HG03135 (cell line): ENCODE data around the gene HM13.
"Not testable (repeated sequence)": the region's sequence is repeated elsewhere in the genome, so short reads cannot be mapped to it uniquely, and the experiment has no call there.

ENCODE experiments used
- ATAC-seq: cut with Tn5 transposase; IDR thresholded peaks from one replicate; pipeline ENCODE4 v1.9.1; 2021; ENCODE audit warnings: mild to moderate bottlenecking, moderate library complexity; ENCODE audit not compliant: unreplicated experiment

HM13 gene

DNA sequence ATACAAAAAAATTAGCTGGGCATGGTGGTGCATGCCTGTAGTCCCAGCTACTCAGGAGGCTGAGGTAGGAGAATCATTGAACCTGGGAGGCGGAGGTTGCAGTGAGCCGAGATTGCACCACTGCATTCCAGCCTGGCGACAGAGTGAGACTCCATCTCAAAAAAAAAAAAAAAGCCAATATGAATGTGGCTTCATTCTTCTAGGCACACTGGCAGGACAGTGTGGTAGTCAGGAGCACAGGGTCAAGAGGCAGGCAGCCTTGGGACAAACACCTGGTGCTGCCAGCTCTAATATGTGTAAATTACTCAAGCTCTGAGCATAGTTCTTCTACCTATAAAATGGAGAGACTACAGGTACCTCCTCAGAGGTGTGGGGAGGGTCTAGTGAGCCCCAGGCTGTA is 25.4 kb downstream of the HM13 start:
- not testable (repeated sequence) for ATAC-seq

- ATAC-seq: no peak
These were observed 26.2 kb downstream of the HM13 start for GRCh38 chr20:31540406-31540805.

DNA sequence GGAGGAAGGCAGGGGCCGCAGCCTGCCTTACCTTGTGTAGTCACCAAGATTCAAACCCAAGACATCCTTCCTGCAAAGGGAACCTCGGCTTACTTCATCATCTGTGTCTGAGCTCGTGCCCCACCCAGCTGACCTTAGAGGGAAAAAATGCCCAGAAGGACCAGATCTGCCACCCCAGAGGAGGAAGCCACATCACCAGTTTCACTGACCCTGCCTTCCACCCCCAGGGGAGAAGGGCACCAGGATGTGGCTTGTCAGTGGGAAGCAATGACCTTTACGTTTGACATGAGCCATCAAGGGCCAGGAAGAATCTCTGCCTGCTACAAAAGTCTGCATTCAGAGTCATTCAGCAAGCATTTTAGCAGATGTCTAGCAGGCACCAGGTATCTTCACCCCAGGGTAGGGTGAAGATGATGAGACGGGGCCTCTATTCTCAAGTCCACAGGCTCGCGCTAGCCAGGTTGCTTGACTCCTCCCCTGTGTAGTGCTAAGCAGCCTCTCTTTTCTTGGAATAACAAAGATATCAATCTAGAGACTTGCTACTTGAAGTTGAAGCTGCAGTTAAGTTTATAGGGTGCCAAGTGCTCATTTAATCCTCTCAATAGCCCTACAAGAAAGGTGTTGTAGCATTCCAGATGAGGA is 28.1 kb downstream of the HM13 start:
- no peak for ATAC-seq

GRCh38 chr20:31542963-31543362 is 28.7 kb downstream of the HM13 start:
- no peak for ATAC-seq

DNA sequence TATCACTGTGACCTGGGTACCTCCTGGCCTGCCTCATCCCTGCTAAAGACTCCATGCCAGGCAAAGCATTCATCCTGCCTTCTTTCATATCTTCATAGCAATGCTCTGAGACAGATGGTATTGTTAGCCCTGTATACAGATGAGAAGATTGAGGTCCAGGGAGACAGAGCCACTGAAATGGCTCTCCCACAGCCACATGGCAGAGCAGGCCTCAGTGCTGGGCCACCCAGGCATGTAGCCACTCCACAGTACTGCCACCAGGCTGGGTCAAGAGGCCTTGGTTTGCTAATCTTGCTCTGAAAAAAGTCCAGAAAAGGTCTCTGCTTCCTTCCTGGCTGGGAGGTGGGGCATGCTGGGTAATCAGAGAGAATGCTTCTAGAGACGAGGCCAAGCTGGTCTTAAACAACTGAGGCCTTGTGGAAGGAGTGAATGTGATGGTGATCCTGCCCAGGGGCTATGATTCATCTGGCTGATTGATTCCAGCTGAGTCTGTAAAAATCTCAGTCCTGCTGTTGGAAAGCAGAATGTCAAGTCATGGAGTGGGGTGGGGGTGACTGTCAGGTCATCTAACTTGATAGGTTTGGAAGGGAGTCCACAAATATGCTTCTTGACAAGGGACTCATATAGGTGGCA is 29.8 kb downstream of the HM13 start:
- no peak for ATAC-seq

GRCh38 chr20:31544600-31544999 is 30.4 kb downstream of the HM13 start:
- ATAC-seq: no peak

- ATAC-seq: not testable (repeated sequence)
These were observed 31.4 kb downstream of the HM13 start for GRCh38 chr20:31545621-31546040.

- ATAC-seq: peak; percentile 68
These were observed 32.9 kb downstream of the HM13 start for GRCh38 chr20:31547017-31547675.

DNA sequence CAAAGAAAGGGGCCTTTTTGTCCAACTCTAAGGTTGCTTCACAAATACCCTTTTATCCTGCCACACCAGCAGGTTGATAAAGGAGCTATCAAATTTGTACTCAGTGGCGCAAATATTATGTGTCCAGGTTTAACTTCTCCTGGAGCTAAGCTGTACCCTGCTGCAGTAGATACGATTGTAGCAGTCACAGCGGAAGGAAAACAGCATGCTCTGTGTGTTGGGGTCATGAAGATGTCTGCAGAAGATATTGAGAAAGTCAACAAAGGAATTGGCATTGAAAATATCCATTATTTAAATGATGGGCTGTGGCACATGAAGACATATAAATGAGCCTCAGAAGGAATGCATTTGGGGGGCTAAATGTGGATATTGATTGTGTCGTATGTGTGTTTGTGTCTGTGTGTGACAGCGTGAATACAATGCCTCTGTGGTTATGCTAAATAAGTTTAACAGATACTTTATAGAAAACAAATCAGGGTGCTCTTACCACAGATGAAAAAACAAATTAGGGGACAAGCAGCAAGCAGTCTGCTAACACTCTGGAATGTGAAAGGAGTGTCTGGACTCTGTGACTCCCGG is 33.6 kb downstream of the HM13 start:
- no peak for ATAC-seq

- no peak for ATAC-seq
These were observed 34.7 kb downstream of the HM13 start for GRCh38 chr20:31548820-31549512.

DNA sequence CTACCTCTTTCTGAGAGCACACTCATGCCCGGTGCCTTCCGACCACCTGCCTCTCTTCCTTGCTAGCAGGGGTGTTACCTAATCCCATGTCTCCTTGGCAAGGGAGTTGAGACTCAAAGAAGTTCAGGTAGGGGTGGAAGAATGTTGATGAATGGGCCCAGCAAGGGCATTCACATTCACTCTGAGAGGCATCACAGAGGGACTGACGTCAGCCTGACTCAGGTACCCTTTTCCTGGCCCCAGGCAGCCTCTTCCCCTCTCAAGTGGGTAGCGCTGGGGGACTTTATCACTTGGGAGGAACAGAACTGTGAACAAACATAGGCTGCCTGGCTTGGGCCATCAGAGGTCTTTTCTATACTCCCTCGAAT is 35.3 kb downstream of the HM13 start:
- no peak for ATAC-seq

DNA sequence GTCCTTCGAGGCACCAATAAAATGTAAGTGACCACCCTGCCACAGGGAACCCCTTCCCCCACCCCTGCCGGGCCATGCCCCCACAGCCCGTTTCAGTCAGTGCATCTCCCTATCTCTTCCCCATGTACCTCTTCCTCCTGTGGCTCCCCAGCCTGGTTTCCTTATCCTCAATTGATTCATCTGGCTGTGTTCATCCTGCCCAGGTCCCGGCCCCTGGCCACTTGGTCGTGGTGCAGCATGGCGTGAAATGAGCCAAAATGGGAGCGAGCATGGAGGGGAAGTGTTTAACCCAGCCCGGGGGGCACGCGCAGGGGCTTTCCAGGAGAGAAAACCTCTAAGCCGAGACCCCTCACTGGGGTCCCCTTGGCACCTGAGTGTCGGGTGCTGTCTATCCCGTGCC is 35.9 kb downstream of the HM13 start:
- no peak for ATAC-seq

GRCh38 chr20:31551163-31552081 is 37.2 kb downstream of the HM13 start:
- ATAC-seq: no peak

DNA sequence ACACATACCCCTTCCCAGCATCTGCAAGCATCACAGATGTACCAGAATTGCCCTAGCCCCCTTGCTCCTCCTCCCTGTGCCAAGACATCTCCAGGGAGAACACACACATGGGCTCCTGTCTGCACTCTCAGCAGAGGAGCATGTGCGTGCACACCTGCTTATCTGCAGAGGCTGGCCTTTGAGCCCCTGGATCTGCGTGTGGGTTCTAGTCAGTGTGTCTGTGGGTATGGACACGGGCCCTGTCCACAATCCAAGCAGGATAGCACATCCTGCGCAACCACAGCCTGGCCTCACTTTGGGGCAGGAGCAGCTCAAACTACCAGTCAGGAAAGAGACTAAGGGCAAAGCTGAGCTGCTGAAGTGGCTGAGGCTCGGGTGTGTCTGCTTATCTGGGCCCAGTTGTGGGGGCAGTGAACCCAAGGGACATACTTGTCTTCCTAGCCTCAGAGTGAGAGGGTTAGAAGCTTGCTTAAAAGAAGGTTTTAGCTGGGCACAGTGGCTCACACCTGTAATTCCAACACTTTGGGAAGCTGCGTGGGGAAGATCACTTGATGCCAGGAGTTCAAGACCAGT is 41.0 kb downstream of the HM13 start:
- ATAC-seq: no peak

DNA sequence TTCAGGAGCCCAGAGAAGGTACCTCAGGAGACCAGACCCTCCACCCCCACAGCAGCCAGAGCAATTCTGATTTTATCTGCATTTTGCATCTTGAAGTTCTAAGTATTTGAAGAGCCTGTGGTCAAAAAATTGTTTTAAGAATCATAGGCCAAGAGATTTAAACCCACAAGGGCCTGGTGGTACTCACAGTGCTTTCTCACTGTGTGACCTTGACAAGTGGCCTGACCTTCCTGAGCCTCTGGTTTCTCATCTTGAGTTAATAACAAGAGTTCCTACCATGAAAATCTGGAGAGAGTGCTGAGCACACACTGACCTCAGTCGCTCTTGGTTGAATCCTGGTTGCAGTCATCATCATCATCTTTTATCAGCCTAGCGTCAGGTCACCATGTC is 45.5 kb downstream of the HM13 start:
- ATAC-seq: no peak

DNA sequence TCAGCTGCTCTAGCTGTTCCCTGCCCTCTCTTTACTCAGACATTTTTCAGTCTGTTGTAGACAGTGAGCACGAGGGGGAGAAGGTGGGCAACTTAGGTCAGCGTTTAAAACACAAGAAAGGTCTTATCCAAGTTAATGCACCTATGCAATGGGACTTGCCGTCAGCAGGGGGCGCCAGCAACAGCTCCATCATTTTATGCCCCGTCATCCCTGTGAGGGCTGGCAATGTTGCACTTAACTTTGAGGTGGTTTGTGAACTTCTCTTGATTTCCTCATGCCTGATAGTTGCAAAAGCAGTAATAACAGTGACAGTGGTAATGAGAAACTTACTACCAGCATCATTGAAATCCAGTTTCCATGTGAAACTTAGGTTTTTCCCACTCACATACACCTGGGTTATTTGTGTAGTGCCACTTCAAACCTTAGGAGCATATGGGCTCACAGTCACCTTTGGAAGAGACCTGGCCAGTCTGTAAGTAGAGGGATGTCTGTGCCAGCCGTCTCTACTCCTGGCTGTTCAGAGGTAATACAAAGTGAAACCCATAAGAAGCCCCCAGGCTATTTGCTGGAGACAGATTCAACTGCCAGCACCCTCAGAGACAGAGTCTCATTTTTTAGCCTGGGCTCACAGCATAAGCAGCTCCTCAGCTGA is 46.0 kb downstream of the HM13 start:
- ATAC-seq: no peak

DNA sequence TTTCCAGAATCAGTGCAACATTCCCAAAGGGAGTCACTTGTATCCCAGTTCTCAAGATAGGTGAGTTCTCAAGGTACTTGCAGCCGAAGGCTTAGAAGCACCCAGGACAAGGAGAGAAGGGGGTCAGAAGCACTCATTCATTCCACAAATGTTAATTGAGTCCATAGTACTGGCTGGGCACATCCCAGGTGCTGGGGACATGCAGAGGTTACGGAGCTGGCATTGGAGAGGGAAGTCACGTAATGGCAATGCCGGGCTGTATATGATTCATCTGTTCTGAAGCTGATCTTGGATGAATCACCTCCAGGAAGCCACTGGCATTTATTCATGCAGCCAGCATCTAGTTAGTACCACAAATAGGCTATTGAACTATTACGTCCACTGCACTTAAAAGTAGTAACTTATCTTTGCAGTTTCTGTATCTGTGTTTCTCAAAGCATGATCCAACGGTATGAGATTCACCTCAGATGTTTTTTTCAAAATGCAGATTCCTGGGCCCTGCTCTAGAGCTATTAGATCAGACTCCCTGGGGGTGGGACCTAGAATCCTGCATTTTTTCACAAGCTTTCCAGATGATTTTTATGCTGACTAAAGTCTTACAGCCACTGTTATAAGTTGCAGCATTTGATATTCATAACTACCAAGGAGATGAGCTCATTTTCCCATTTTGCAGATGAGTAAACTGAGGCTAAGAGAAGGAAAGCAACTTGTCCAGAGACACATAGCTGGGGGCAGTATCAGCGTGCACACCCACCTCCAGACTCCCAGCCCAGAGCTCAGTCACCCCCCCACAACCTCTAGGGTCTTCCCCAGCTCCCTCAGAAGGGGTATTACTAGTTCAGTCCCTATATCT is 46.7 kb downstream of the HM13 start:
- ATAC-seq: no peak

DNA sequence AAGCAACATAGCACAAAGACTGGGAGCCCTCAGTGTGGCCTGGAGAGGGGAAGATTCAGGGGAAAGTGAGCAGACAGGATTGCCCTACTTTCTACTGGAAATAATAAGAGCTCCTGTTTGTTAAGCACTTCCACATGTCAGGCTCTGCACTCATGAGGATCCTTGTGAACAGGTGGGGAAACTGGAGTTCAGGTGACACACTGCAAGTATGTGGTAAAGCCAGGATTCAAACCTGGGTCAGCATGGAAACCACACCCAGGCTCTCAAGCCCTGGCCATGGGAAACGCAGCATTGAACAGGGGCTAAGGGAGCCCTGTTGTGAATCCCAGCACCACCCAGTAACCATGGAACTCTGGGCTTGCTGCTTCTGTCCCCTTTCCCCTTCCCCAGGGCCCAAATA is 48.0 kb downstream of the HM13 start:
- ATAC-seq: no peak

DNA sequence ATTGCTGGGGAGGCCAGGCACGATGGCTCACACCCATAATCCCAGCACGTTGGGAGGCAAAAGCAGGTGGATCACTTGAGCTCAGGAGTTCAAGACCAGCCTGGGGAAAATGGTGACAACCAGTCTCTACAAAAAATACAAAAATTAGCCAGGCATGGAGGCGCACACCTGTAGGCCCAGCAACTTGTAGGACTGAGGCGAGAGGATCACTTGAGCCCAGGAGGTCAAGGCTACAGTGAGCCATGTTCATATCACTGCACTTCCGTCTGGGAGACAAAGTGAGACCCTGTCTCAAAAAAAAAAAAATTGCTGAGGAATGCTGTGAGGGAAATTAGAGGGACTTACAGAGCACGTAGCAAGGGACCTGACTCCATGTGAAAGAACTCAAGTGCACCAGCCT is 50.0 kb downstream of the HM13 start:
- no peak for ATAC-seq
